Brain microvascular endothelial cell (primary cell): Measurements from ENCODE around the gene DPH7.
A peak's percentile ranks its signal among the peaks of the same experiment; 100 is the strongest.

Experiments
- DNase-seq: peaks from one replicate; pipeline ENCODE4 v3.0.0-alpha.2; 2020
- H3K27ac ChIP-seq: fragments of 250-450 bp; sonication (Bioruptor Pico); 2 replicates; pipeline ENCODE4 v1.5.1; 2020; ENCODE audit warnings: mild to moderate bottlenecking, moderate library complexity
- H3K27me3 ChIP-seq: fragments of 250-450 bp; sonication (Bioruptor Pico); replicated peaks from 2 replicates; pipeline ENCODE4 v1.5.1; 2020; ENCODE audit warnings: mild to moderate bottlenecking
- H3K36me3 ChIP-seq: fragments of 250-450 bp; sonication (Bioruptor Pico); replicated peaks from 2 replicates; pipeline ENCODE4 v1.5.1; 2020; ENCODE audit warnings: mild to moderate bottlenecking
- H3K4me3 ChIP-seq: 2 replicates; pipeline ENCODE4 v1.5.1; 2011; ENCODE audit warnings: low read depth, mild to moderate bottlenecking, control low read depth, low read length, moderate library complexity
- CTCF ChIP-seq: IDR thresholded peaks from 2 replicates; pipeline ENCODE4 v1.5.1; 2011; ENCODE audit warnings: low read depth, mild to moderate bottlenecking, moderate library complexity, low read length, control low read depth, inconsistent platforms; ENCODE audit errors: missing control alignments
- in situ Hi-C: cut with HindIII; loops from 2 replicates; pipeline ENCODE4 v1.10.0; 2017; ENCODE audit warnings: low sequenced_read_pairs, low pct_ligation_motif_present

Gene DPH7

DNA sequence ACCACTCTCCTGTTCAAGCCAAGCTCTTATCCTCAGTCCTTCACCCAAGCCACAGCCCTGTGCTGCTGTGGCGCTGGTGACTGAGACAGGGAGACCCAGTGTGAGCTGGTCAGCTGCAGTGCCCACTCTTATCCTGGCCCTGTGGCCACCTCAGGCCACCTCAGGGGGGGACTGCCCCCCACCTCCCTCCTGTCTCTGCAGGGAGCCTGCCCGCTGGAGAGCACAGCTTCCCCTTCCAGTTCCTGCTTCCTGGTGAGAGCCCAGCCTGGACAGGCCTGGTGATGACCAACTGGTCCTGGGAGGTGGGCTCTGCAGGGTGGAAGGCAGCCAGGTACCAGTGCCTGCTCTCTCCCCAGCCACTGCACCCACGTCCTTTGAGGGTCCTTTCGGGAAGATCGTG lies 34.5 kb upstream of the DPH7 start:
- Histone ChIP-seq H3K36me3 (peaks cover 2% of the 10 kb centered on the region), H3K27ac (no peak overlapping the region), H3K4me3 (no peak overlapping the region), H3K27me3 (no peaks in the 10 kb centered on the region)
- no peak for DNase-seq
- no peak for TF ChIP-seq CTCF
- in situ Hi-C loops: no loop called here

DNA sequence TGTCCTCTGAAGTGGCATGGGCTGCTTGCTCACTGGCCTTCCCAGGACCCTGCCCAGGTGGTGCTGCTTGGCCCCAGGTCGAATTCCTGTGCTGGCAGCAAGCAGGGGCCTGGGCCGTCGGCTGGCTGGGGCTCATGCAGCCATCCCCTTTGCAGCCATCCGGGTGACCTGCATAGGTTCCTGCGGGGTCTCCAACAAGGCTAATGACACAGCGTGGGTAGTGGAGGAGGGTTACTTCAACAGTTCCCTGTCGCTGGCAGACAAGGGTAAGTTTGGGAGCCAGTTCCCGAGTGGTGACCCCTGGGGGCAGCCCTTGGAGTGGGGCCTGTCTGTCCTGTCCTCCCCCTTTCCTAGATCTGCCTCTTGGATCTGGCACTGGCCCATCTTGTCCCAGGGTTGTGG lies 34.0 kb upstream of the DPH7 start:
- Histone ChIP-seq H3K36me3 (peaks cover 2% of the 10 kb centered on the region), H3K27me3 (no peaks in the 10 kb centered on the region), H3K4me3 (no peak overlapping the region), H3K27ac (peak overlapping the region; percentile 7)
- no peak for TF ChIP-seq CTCF
- DNase-seq: no peak
- in situ Hi-C loops: no loop called here

DNA sequence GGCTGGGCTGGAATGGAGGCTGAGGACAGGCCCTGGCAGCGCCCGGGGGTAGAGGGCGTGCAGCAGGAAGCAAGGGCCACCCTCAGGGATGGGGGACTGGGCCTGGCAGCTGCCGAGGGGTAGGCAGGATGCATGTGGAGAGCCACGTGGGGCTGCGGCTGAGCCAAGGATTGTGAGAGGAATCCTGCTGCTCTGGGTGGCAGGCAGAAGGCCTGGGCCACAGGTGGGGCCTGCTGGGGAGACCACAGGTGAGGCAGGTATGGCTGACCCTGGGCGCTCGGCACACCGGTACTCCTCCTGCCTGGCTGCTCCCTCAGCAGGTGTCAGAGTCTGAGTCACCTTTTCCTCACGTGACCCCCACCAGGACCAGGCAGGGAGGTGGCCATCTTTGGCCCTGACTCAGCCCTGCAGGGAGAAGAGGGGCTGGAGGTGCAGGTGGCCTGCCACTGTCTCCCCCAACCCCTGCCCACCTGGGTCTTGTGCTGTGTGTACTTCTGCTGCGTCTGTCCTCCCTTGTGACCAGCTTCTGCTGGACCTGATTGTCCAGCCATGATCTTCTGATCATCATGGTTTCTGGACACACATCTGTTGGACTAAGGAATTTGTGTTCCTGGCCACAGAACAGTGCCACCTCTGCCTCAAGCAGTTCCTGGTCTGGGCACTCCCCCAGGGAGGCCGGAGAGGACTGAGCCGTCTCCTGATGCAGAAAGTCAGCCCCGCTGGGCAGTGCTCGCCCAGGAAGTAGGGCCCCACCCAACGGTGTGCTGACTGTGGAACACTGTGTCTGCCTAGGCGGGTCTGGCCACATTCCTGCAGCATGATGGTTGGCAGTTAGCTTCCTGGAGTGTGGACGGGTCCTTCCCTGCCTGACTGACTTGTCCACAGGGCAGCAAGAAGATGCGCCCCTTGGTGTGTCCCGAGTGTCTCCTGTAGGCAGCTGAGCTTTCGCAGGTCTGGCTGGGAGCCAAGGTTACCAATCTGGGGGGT lies 33.2 kb upstream of the DPH7 start:
- Histone ChIP-seq H3K36me3 (peaks cover 2% of the 10 kb centered on the region), H3K27me3 (no peaks in the 10 kb centered on the region), H3K4me3 (no peak overlapping the region), H3K27ac (peak overlapping the region; percentile 7)
- in situ Hi-C loops: no loop called here
- no peak for TF ChIP-seq CTCF
- DNase-seq: peak; percentile 63

DNA sequence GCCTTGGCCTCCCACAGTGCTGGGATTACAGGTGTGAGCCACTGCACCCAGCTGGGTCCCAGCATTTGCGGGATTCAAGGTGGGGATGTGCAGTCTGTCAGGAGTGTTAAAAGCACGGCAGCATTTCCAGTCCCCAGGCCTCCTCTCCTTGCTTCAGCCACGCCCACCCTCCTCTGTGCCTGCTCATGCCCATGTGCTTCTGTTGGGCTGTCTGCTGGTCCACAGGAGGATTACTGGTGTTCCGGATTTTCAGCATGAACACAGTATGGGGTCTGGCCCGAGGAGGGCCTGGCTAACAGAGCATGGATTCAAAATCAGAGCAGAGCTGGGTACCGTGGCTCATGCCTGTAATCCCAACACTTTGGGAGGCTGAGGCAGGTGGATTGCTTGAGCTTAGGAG lies 32.2 kb upstream of the DPH7 start:
- DNase-seq: no peak
- TF ChIP-seq CTCF: no peak
- Histone ChIP-seq H3K27ac (no peak overlapping the region), H3K27me3 (no peaks in the 10 kb centered on the region), H3K36me3 (peaks cover 2% of the 10 kb centered on the region), H3K4me3 (no peak overlapping the region)
- in situ Hi-C loops: no loop called here

DNA sequence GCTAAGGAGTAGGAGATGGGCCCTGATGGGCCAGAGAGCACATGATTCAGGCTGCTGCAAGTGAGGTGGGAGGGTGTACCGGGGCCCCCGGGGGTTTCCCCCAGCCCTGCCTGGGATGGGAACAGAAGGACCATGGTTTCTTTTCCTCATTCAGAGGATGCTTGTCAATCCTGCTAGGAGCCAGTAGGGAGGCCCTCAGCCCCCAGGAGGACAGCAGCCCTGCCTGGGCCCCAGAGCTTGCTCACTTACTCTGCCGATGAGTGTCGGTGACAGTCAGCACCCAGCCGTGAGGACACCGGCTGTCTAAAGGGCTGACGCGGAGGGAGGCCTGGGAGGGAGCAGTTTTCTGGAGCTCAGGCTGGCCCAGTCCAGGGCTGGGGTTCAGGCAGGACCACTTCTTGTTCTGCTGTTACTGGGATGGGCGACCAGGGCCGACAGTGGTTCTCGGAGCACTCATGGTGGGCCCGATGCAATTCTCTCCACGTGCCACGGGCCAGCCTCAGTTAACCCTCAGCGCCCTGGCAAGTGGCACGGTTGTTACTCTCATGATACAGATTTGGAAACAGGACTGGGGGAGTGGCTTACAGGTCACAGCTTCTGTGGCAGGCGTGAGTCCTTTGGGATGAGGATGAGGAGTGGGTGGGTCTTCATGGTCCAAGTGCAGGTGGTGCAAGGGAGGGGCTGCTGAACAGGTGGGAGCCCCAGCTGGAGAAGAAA lies 28.6 kb upstream of the DPH7 start:
- in situ Hi-C loops: no loop called here
- no peaks in the 10 kb centered on the region for H3K27me3 ChIP-seq
- no peak overlapping the region for H3K4me3 ChIP-seq
- no peak for TF ChIP-seq CTCF
- no peak for DNase-seq
- H3K27ac ChIP-seq: no peak overlapping the region
- no peaks in the 10 kb centered on the region for H3K36me3 ChIP-seq
